HEK293T (cell line): ENCODE measurements around the gene SLC30A1.

Source experiments
- BHLHE40 ChIP-seq: fragments of 450-650 bp; IDR thresholded peaks from 2 replicates; pipeline ENCODE4 v1.6.1; 2016; ENCODE audit warnings: mild to moderate bottlenecking, moderate library complexity, borderline replicate concordance
- CTBP1 ChIP-seq: fragments of 450-650 bp; IDR thresholded peaks from 2 replicates; pipeline ENCODE4 v1.6.1; 2016; ENCODE audit warnings: borderline replicate concordance
- FOXK2 ChIP-seq: fragments of 450-650 bp; IDR thresholded peaks from 2 replicates; pipeline ENCODE4 v1.6.1; 2016; ENCODE audit warnings: mild to moderate bottlenecking

DNA sequence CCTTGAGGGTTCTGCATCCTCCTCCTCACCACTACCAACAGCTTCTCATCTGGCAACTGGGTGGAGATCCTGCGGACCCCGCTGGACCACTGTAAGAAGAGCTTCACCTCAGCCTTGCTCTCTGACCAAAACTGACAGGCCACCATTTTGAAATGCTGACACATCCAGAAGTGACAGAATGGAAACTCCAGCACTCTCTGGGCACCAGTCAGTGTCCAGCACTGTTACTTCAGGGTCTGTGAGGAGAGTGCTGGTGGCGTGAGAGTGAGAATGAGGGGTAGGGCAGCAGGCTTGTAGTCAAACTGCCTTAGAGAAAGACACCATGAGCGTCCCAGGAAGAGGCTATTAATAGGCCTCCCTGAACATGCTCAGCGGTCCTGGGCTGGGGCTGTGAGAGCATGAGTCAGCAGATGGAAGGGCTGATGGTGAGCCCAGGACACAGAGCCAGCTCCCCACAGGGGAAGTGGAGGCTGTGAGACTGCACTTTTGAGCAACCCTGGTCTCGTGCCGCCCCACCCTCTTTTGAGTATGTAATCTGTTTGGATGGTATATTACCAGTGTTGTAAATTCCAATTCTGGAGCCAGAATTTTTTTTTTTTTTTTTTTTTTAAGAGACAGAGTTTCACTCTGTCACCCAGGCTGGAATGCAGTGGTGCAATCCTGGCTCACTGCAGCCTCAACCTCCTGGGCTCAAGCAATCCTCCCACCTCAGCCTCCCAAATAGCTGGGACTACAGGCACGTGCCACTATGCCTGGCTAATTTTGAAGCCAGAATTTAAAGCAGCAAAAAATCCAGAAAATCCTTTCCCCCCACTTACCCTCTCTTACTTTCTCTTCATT is 34.4 kb upstream of the SLC30A1 start:
- TF ChIP-seq CTBP1 (no peak), BHLHE40 (no peak), FOXK2 (no peak)
